Erythroblast (primary cell): Measurements from ENCODE around the gene NKAIN2.

Experiments
- GATA1 ChIP-seq: IDR thresholded peaks from 2 replicates; pipeline ENCODE4 v1.6.1; 2011; ENCODE audit warnings: low read depth, mild to moderate bottlenecking, control low read depth, low read length, moderate library complexity
- POLR2A ChIP-seq: IDR thresholded peaks from 2 replicates; pipeline ENCODE4 v1.6.1; 2011; ENCODE audit warnings: mild to moderate bottlenecking, low read length

- TF ChIP-seq POLR2A (no peak), GATA1 (no peak)
These were observed 950.0 kb downstream of the NKAIN2 start for GRCh38 chr6:124753562-124754105.
